A673 (cell line): ENCODE data around the gene ZNF433.

Source experiments
- CTCF ChIP-seq: fragments of 300-800, 200-600 bp; sonication (generic); conservative IDR thresholded peaks from 2 replicates; pipeline ENCODE4 v1.5.1; 2017; ENCODE audit warnings: low read depth, mild to moderate bottlenecking, antibody characterized with exemption, low read length, moderate library complexity, mixed read lengths
- EZH2 ChIP-seq: fragments of 200-600 bp; sonication (generic); IDR thresholded peaks from 2 replicates; pipeline ENCODE4 v1.6.1; 2017; ENCODE audit warnings: borderline replicate concordance, low read depth, mild to moderate bottlenecking, mixed read lengths, antibody characterized with exemption, low read length; ENCODE audit not compliant: poor library complexity, severe bottlenecking

GRCh38 chr19:12052497-12053169 lies 17.2 kb upstream of the ZNF433 start, which contains the start of gene ZNF878:
- TF ChIP-seq CTCF (0 out of 2 replicates have a peak, but pooled peaks have one; percentile 9), EZH2 (no peak)
